Thoracic aorta (tissue), 2 donors: ENCODE measurements around the gene ITPR2. TPM values are rescaled to one million over a fixed set of nuclear protein-coding genes. Genes with fewer than 3 reads are reported as not detected.

Source experiments
- ATAC-seq: fragments of 150-250 bp; one replicate; pipeline ENCODE4 v1.8.0; 2017; ENCODE audit warnings: low read depth; ENCODE audit not compliant: insufficient number of reproducible peaks, low FRiP score
- DNase-seq: peaks from one replicate; pipeline ENCODE4 v3.0.0-alpha.2; 2020; ENCODE audit warnings: low spot score
- H3K27ac ChIP-seq, 2 donors: fragments of 200-600 bp; sonication (generic); 1 replicate in 1 of 2; 2 replicates in 1 of 2; pipeline ENCODE4 v1.5.1; 2016; ENCODE audit warnings: mild to moderate bottlenecking in 2 of 2, moderate library complexity in 2 of 2
- H3K27me3 ChIP-seq: fragments of 200-600 bp; sonication (generic); replicated peaks from 2 replicates; pipeline ENCODE4 v1.6.0; 2016; ENCODE audit warnings: mild to moderate bottlenecking; ENCODE audit not compliant: insufficient read depth
- H3K36me3 ChIP-seq: fragments of 200-600 bp; sonication (generic); one replicate; pipeline ENCODE4 v1.5.1; 2016
- H3K4me1 ChIP-seq, 2 donors: fragments of 200-600 bp; sonication (generic); 1 replicate in 1 of 2; 2 replicates in 1 of 2; pipeline versions ENCODE4 v1.5.1 to v1.6.0; 2016; ENCODE audit warnings: low read depth in 2 of 2, mild to moderate bottlenecking in 1 of 2; ENCODE audit not compliant: control insufficient read depth in 1 of 2
- H3K4me3 ChIP-seq: fragments of 200-600 bp; sonication (generic); 2 replicates; pipeline ENCODE4 v1.5.1; 2016; ENCODE audit warnings: mild to moderate bottlenecking
- H3K9me3 ChIP-seq: fragments of 200-600 bp; sonication (generic); 2 replicates; pipeline ENCODE4 v1.5.1; 2016
- CTCF ChIP-seq: fragments of 200-600 bp; sonication (generic); IDR thresholded peaks from one replicate; pipeline ENCODE4 v1.5.1; 2019; ENCODE audit warnings: antibody characterized with exemption
- total RNA-seq, 2 donors: library from RNA; depleted of rRNA; stranded (reverse); fragments of >200 nt; gene quantifications; one replicate each; pipeline versions ENCODE4 v1.1.0 to v1.2.3, GENCODE V29; 2016

Gene ITPR2
- total RNA-seq, 2 donors from 2014 or later = 28.3 to 86.3 TPM

GRCh38 chr12:26567126-26567525, 265.9 kb downstream of the ITPR2 start:
- ATAC-seq (no peak), DNase-seq (no peak)
- no peak overlapping the region for H3K4me3 ChIP-seq
- H3K27me3 ChIP-seq = no peaks in the 10 kb centered on the region
- H3K4me1 ChIP-seq = no peaks in the 10 kb centered on the region
- no peaks in the 10 kb centered on the region for H3K9me3 ChIP-seq
- no peak for TF ChIP-seq CTCF
- H3K36me3 ChIP-seq = no peaks in the 10 kb centered on the region
- no peak overlapping the region for H3K27ac ChIP-seq

- Histone ChIP-seq H3K36me3 (no peaks in the 10 kb centered on the region), H3K4me3 (no peak overlapping the region), H3K27me3 (no peaks in the 10 kb centered on the region), H3K27ac (no peak overlapping the region), H3K4me1 (no peaks in the 10 kb centered on the region), H3K9me3 (no peaks in the 10 kb centered on the region)
- ATAC-seq (no peak), DNase-seq (no peak)
- TF ChIP-seq CTCF = no peak
Observed at GRCh38 chr12:26566675-26567074, 266.3 kb downstream of the ITPR2 start.

GRCh38 chr12:26566186-26566585, 266.8 kb downstream of the ITPR2 start:
- Histone ChIP-seq H3K27ac (no peak overlapping the region), H3K9me3 (no peaks in the 10 kb centered on the region), H3K36me3 (no peaks in the 10 kb centered on the region), H3K27me3 (no peaks in the 10 kb centered on the region), H3K4me1 (no peaks in the 10 kb centered on the region), H3K4me3 (no peak overlapping the region)
- no peak for TF ChIP-seq CTCF
- DNase-seq = no peak
- ATAC-seq = no peak

GRCh38 chr12:26564391-26564790, 268.6 kb downstream of the ITPR2 start:
- ATAC-seq (no peak), DNase-seq (no peak)
- Histone ChIP-seq H3K36me3 (no peaks in the 10 kb centered on the region), H3K4me1 (no peaks in the 10 kb centered on the region), H3K4me3 (no peak overlapping the region), H3K27ac (no peak overlapping the region), H3K27me3 (no peaks in the 10 kb centered on the region), H3K9me3 (no peaks in the 10 kb centered on the region)
- no peak for TF ChIP-seq CTCF

GRCh38 chr12:26563552-26563951, 269.4 kb downstream of the ITPR2 start:
- ATAC-seq (no peak), DNase-seq (no peak)
- Histone ChIP-seq H3K4me1 (no peaks in the 10 kb centered on the region), H3K27me3 (no peaks in the 10 kb centered on the region), H3K4me3 (no peak overlapping the region), H3K27ac (no peak overlapping the region), H3K36me3 (no peaks in the 10 kb centered on the region), H3K9me3 (no peaks in the 10 kb centered on the region)
- no peak for TF ChIP-seq CTCF
